ENCODE results near the gene MAPK8IP1. TPM values are rescaled to one million over a fixed set of nuclear protein-coding genes. Genes with fewer than 3 reads are reported as not detected.

The MAPK8IP1 gene
- polyA plus RNA-seq, 2 of the 4 experiments (the other 2 are of a cell fraction), result 2.6 to 5.8 TPM

DNA sequence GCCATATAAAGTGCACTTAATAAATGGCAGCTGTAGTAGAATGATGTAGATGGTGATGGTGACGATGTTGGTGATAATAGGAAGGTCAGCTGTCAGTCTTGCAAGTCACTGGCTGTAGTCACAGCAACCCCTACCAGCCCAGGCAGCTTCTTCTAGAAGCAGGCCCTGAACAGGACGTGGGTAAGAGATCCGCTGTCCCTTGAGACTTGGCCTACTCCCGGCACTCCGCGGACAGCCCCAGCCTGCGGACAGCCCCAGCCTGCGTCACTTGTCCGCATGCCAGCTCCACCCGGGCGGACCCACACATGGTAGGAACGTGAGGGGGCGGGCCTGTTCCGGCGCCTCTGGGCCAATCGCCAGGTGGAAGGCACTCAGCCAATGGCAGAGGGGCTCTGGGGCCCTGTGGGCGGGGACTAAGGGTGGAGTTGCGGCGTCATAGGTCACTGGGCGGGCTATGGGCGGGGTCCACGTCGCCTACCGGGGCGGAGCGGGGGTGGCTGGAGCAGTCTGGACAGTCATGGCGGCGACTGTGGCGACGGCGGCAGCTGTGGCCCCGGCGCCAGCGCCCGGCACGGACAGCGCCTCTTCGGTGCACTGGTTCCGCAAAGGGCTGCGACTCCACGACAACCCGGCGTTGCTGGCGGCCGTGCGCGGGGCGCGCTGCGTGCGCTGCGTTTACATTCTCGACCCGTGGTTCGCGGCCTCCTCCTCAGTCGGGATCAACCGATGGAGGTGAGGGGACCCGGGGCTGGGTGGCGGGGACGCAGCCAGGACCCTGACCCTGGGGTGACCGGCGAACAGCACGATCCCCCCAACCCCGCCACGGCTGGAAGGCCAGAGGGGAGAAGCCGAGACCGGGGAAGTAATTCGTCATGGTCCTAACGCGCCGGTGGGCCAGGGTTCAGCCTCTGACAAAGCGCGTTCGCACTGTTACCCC, 38.2 kb upstream of the MAPK8IP1 start, which contains the start of gene CRY2 (continued):
- TF ChIP-seq PHF8 (IDR thresholded peaks at IDR 0.05; ENCODE audit: borderline replicate concordance, low read depth) (peak; percentile 98), ZNF302 (CRISPR knock-in tag; IDR thresholded peaks at IDR 0.05) (no peak), EHMT2 (IDR thresholded peaks at IDR 0.05; ENCODE audit: low read depth) (no peak), HOXB5 (CRISPR knock-in tag; IDR thresholded peaks at IDR 0.05) (no peak), RNF2 (IDR thresholded peaks at IDR 0.05; ENCODE audit: borderline replicate concordance, low read depth) (no peak), ESRRA (IDR thresholded peaks at IDR 0.05; ENCODE audit: borderline replicate concordance, low read length) (no peak), TFCP2L1 (CRISPR knock-in tag; IDR thresholded peaks at IDR 0.05) (no peak), NR3C1 (IDR thresholded peaks at IDR 0.05) (no peak), HOXA7 (CRISPR knock-in tag; IDR thresholded peaks at IDR 0.05) (no peak), CBX8 (IDR thresholded peaks at IDR 0.05) (no peak), CTCF (IDR thresholded peaks at IDR 0.05) (no peak)

DNA sequence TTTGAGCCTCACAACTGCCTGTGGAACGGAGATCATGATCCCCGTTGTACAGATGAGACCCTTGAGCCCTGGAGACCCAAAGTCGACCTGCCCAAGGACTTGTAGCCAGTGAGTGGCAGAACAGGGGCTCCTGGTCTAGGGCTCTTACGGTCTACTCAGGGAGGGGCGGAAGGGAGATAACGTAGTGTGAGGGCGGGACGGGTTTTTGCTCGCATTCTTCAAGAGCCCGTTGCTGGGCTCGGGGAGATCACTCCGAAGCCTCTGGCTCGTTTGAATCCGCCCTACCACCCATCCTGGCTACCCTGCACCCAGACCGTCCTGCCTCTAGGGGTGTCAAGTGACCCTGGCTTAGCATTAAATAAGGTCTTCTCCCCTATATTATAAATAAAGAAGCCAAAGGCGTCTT, 37.5 kb upstream of the MAPK8IP1 start:
- FAIRE-seq (no peak), DNase-seq (ENCODE audit: low read depth in 1 of 2, low spot score in 1 of 2) (peak; percentile 42 to 56), ATAC-seq (peak; percentile 68 to 70)
- WGBS (ENCODE audit: missing lambda C conversion rate), result 3% methylated on average over 13 of the region's 16 CpGs
- CTCF ChIA-PET, result interaction anchor here (0.6 kb wide), 1 partner anchor 9 kb away, joined by 3 read pairs; no protein-coding TSS in a partner anchor
- TF ChIP-seq, protein P1, sequence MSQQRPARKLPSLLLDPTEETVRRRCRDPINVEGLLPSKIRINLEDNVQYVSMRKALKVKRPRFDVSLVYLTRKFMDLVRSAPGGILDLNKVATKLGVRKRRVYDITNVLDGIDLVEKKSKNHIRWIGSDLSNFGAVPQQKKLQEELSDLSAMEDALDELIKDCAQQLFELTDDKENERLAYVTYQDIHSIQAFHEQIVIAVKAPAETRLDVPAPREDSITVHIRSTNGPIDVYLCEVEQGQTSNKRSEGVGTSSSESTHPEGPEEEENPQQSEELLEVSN (IDR thresholded peaks at IDR 0.05; ENCODE audit: borderline replicate concordance, low read depth), result no peak
- TF ChIP-seq, protein P2, sequence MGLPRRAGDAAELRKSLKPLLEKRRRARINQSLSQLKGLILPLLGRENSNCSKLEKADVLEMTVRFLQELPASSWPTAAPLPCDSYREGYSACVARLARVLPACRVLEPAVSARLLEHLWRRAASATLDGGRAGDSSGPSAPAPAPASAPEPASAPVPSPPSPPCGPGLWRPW (IDR thresholded peaks at IDR 0.05), result no peak
- no peak for TF ChIP-seq RFX5 (IDR thresholded peaks at IDR 0.05)
- TF ChIP-seq FOSL2 (IDR thresholded peaks at IDR 0.05), result no peak
- TF ChIP-seq FOSL2 (CRISPR knock-in tag; IDR thresholded peaks at IDR 0.05), result no peak
- no peak for TF ChIP-seq ZNF302 (CRISPR knock-in tag; IDR thresholded peaks at IDR 0.05)
- TF ChIP-seq EP300 (IDR thresholded peaks at IDR 0.05), result no peak
- no peak for TF ChIP-seq GATA3 (IDR thresholded peaks at IDR 0.05; ENCODE audit: borderline replicate concordance)
- TF ChIP-seq HOXB13 (CRISPR knock-in tag; IDR thresholded peaks at IDR 0.05; ENCODE audit: low read depth), result no peak
- TF ChIP-seq JUNB (IDR thresholded peaks at IDR 0.05), result no peak
- TF ChIP-seq SREBF2 (IDR thresholded peaks at IDR 0.05), result no peak
- TF ChIP-seq CBX8 (IDR thresholded peaks at IDR 0.05), result no peak
- no peak for TF ChIP-seq RARB (CRISPR knock-in tag; IDR thresholded peaks at IDR 0.05)
- no peak for TF ChIP-seq HDAC2 (IDR thresholded peaks at IDR 0.05)
- TF ChIP-seq HOXB5 (CRISPR knock-in tag; IDR thresholded peaks at IDR 0.05), result no peak
- TF ChIP-seq TP53 (CRISPR knock-in tag; IDR thresholded peaks at IDR 0.05), result no peak
- no peak for TF ChIP-seq CHD2 (IDR thresholded peaks at IDR 0.05; ENCODE audit: low read length, partially characterized antibody)
- TF ChIP-seq EHF (CRISPR knock-in tag; IDR thresholded peaks at IDR 0.05), result no peak
- Histone ChIP-seq H3K4me3 (peak overlapping the region; percentile 82), H3K4me2 (peak overlapping the region; percentile 88), H3K4me1 (peaks cover 19% of the 10 kb centered on the region), H3K9me3 (no peaks in the 10 kb centered on the region), H3K27ac (peak overlapping the region; percentile 68 to 88)
- POLR2A ChIA-PET, result interaction anchor here (0.6 kb wide), 1 partner anchor 30 kb away, joined by 3 read pairs; no protein-coding TSS in a partner anchor

All from A549 (cell line).